HG03097 (cell line): ENCODE measurements around the gene DUOX2.
"Not testable (repeated sequence)": the region's sequence is repeated elsewhere in the genome, so short reads cannot be mapped to it uniquely, and the experiment has no call there.

ENCODE experiments used
- ATAC-seq: cut with Tn5 transposase; IDR thresholded peaks from one replicate; pipeline ENCODE4 v1.9.1; 2021; ENCODE audit not compliant: unreplicated experiment, low FRiP score

DUOX2 gene

DNA sequence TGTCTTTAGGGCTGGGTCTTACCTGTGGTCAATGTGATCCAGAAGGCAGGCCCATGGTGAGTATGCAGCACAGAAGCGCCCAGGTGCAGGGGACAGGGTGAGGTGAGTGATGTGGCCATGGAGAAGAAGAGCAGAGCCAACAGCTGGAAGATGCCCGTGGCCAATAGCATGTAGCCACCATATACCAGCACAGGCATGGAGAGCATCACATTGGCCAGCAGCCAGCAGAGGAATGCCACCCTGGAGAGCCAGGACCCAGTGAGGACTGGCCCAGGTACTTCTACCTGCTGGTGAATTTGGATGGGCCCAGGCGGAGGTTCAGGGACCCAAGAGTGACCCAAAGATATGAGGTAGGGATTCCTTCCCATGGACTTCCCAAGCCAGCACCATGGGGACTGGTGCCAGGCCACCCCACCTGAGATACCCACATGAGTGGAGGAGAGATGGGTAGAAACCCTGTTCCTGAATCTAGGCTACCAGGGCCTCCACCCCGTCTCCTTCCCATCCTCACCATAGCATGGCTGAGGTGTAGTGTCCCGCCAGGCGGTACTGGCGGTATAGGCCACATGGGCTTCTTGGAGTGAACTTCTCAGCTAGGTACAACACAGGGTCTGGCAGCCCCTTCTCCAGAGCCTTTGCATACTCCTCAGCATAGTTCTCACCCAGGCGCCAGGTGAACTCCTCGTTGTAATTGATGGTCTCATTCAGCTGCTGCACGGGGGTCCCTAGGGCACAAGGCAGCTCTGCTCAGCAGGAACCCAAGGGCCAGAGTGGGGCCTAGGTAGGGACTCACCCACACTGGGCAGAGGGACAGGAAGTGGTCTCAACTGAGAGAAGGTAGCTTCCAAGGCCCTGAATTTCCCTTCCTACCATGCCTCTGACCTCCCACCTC, 6.4 kb upstream of the DUOX2 start:
- no peak for ATAC-seq

DNA sequence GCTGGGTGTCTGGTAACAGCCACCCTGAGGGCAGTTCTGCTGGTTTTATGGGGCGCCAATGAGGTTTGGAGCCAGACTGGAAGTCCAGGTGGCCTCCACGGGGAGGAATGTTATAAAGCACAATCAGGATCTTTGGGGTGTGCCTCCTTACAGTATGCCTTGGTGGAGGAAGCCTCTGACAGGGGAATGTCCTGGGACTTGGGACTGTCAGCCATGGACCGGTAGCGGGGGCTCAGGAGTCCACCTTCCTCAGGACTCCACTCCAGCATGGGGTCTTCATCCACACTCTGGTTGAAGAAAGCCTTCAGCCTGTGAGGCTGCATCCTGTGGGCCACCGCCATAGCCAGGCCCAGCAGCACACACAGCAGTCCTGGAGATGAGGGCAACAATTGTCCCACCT, 5.0 kb upstream of the DUOX2 start:
- ATAC-seq: no peak

- peak; percentile 95 for ATAC-seq
Measured at GRCh38 chr15:45118131-45118588, 4.2 kb upstream of the DUOX2 start.

GRCh38 chr15:45117308-45118130, 3.5 kb upstream of the DUOX2 start:
- no peak for ATAC-seq

DNA sequence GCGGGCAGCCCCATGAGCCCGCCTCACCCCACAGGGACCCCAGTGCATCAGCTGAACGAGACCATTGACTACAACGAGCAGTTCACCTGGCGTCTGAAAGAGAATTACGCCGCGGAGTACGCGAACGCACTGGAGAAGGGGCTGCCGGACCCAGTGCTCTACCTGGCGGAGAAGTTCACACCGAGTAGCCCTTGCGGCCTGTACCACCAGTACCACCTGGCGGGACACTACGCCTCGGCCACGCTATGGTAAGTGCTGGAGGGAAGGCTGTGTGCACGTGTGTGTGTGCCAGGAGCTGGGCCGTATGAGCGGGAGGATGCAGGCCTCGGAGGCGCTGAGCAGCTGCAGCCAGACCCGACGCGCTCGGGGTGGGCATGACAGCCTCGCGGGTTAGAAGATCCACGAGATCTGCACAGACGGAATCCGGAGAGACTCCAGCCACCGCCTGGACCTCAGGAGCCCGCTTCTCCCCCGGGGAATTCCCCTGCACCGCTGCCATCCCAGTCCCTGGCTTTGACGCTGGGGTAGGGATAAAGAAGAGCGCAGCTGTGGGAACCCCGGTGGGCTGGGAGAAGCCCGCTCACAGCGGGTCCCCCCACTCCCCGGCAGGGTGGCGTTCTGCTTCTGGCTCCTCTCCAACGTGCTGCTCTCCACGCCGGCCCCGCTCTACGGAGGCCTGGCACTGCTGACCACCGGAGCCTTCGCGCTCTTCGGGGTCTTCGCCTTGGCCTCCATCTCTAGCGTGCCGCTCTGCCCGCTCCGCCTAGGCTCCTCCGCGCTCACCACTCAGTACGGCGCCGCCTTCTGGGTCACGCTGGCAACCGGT, 2.7 kb upstream of the DUOX2 start:
- ATAC-seq: no peak

GRCh38 chr15:45116006-45116481, 2.1 kb upstream of the DUOX2 start:
- ATAC-seq: no peak

DNA sequence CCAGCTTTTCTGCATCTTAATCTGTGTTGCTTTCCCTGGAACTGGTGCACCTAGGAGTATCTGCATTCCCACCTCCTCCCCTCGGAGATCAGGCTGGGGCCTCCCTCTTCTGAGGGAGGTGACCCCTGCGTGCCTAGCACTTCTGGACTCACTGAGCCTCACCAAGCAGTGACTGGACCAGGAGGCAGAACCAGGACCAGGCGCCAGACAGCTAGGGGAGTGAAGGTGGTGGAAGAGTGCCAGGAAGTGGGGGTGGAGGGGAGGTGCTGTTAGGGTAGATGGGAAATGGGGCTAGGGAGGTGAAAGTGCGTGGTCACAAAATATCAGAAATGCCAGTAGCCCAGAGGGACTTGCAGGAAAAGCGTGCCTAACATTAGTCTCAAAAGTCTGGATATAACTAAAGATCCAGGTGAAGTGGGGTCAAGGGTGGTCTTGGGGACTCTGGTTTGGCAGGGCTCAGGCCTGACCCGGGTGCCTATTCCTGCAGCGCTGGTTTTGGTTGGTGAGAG, 1.4 kb upstream of the DUOX2 start:
- no peak for ATAC-seq

DNA sequence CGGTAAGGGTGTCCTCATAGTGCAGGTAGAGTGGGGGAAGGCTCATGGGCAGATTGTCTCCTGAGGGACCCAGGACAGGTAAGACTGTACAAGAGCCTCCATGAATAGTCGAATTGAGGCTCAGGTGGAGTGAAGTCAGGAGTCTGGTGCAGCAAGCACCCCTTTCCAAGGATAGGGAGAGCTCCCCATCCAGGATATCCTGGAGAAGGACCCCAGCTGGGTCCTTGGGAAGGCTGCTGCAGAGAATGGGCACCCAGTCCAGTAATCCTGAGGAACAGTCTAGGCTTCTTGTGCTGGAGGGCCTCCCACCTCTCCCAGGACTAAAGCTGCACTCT, 746 bp upstream of the DUOX2 start:
- no peak for ATAC-seq

DNA sequence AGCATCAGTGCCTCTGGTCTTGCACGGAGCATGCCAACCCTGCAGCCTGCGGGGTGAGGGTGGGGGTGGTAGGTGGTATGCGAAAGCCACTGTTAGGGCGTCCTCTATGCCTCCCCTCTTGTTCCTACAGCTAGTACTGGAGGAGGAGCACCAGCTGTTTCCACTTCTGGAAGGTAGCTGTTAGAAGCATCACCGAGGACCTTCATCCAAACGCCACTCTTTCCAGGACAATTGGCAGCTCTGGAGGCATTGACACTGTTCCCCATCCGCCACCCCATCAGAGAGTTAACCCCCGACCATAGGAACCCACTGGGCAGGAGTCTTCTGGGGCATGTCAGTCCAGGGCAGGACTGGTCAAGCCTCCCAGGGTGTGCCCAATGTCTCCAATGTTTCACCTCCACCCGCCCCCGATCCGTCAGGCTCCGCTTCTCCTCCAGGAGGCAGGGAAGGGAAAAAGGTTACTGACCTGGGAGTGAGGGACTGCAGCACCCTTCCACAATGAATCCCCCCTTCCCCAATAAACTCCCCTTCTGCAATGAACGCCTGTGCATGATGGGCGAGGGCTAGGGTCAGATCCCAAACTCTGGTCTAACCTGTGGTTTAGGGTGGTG, 487 bp downstream of the DUOX2 start:
- no peak for ATAC-seq

- ATAC-seq: no peak
Measured at GRCh38 chr15:45112591-45113379, 1.2 kb downstream of the DUOX2 start.

DNA sequence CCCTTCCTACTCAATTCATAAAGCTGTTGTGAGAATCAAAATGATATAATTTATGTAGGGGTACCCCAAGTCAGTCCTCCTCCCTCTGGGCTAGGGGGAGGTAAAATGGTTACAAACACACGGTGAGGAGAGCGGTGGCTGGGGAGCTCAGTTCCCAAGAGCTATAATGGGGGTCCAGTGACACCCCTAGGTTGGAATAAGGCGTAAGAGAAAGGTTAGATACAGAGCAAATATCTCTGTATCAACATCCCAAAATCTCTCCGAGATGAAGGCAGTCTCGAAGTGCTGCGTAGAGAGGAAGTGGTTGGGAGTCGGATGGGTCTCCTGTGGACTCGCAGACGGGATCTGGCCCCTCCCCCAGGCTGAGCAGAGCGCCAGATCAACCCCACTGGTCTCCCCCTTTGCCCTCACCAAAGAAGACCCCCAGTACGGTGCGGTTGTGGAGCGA, 1.8 kb downstream of the DUOX2 start:
- ATAC-seq: no peak

DNA sequence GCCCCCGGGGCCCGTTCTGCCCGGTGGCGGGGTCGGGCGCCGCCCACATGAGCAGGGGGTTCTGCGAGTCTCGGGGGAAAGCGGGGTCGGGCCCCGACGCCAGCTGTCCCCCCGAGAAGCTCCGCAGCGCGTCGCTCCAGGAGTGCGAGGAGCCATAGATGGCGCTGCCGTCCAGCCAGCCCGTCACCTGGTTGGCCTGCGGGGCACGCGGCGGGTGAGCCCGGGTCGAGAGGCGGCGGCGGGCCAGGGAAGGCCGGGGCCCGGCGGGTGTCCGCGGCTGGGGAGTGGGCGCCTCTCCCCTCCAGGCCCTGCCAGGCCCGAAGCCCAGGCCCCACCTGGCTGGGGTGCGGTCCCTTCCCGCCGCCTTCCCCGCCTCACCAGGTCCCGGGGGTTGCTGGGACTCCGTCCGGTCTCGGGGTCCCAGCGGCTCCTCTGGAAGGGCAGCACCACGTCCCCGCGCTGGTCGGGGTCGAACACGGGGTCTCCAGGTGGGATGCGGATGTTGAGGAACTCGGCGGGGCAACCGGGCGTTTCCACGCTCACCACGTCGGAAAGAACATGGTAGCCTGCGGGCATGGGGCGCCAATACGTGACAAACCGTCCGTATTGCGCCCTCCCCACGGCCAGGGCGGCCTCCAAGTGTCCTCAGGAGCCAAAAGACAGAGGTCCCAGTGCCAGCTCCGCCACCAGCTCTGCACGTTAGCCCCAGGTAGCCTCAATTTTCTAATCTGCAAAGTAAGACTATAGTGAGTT, 2.4 kb downstream of the DUOX2 start:
- ATAC-seq: no peak

DNA sequence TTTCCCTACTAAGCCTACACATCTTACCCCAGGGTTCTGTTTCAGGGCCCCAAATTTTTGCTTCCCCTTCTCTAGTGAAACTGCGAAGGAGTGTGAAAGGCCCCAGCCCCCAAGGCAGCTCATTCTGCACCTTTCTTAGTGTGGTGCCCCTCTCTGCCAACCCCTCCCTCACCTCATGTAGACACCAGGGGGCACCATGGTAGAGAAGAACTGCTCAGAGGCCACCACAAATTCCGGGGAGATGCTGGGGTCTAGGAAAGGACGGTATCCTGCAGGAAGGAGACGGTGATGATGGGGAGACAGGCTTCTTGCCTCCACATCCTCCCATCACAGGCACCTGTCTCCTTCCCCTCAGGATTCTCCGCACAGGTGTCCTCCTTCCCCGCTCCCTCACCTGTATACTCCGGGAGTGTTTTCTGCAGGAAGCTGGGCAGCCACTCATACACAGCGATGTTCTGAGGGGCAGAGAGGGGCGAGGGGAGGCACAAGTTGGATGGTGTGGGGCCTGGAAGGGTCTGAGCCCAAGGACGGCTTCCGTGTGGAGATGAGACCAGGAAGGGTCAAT, 3.6 kb downstream of the DUOX2 start:
- no peak for ATAC-seq

- ATAC-seq: no peak
Measured at GRCh38 chr15:45107941-45108630, 5.9 kb downstream of the DUOX2 start.

- no peak for ATAC-seq
Measured at GRCh38 chr15:45106002-45106790, 7.8 kb downstream of the DUOX2 start.

DNA sequence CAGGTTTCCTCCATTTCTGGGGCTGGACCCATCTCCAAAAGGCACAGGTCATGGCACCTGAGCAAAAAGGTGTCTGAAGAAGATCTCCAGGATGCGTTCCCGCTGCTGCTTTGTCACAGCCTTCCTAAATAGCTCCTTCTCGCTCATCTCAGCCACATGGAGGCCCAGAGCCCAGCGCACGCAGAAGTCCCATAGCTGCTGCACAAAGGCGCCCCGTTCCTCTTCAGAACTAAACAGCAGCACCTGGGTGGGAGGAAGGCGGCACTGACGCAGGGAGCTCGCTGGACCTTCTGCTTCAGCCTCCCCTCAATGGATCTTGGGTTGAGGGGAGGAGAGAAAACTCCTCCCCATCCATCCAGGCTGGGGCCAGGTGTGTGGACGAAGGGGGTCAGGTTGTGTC, 8.4 kb downstream of the DUOX2 start:
- no peak for ATAC-seq

GRCh38 chr15:45104170-45104569, 9.8 kb downstream of the DUOX2 start:
- ATAC-seq: not testable (repeated sequence)
